Endothelial cell of umbilical vein (primary cell): ENCODE data around the gene PAX3.

ENCODE experiments used
- TF ChIP-seq, protein P1 (sequence below), 2 donors: IDR thresholded peaks; 1 replicate in 1 of 2; 2 replicates in 1 of 2; pipeline ENCODE4 v1.5.1; 2011; ENCODE audit warnings: low read length in 2 of 2, mild to moderate bottlenecking in 2 of 2, moderate library complexity in 2 of 2, control low read depth in 1 of 2, inconsistent platforms in 1 of 2, low read depth in 1 of 2; ENCODE audit not compliant: insufficient read depth in 1 of 2; ENCODE audit errors: extremely low read depth in 1 of 2
- TF ChIP-seq, protein P2 (sequence below): IDR thresholded peaks from 2 replicates; pipeline ENCODE4 v1.6.1; 2011; ENCODE audit not compliant: insufficient read depth, insufficient read length

DNA sequence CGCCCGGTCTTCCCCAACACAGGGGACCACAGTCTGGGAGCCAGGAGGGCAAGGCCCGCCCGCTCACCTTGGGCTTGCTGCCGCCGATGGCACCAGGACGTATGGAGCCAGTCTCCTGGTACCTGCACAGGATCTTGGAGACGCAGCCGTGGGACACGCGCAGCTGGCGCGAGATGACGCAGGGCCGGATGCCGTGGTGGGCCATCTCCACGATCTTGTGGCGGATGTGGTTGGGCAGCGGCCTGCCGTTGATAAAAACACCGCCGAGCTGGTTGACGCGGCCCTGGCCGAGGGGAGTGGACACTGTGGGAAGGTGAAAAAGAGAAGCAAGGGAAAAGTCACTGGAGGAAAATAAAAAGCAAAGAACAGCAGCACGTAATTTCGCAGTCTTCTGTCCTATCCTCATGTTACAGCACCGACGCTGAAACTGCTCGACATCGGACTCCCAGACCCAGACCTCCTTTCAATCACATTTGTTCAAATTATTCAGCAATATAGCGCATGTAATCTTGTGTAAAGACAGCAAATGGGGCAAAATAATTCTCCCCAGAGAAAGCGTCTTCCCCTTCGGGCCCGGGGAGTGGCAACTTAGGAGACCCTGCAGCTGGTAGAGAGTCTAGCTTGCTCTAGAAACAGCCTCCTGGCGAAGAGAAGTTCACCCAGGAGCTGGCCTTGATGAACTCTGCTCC lies 1.7 kb downstream of the PAX3 start:
- TF ChIP-seq, protein P1, sequence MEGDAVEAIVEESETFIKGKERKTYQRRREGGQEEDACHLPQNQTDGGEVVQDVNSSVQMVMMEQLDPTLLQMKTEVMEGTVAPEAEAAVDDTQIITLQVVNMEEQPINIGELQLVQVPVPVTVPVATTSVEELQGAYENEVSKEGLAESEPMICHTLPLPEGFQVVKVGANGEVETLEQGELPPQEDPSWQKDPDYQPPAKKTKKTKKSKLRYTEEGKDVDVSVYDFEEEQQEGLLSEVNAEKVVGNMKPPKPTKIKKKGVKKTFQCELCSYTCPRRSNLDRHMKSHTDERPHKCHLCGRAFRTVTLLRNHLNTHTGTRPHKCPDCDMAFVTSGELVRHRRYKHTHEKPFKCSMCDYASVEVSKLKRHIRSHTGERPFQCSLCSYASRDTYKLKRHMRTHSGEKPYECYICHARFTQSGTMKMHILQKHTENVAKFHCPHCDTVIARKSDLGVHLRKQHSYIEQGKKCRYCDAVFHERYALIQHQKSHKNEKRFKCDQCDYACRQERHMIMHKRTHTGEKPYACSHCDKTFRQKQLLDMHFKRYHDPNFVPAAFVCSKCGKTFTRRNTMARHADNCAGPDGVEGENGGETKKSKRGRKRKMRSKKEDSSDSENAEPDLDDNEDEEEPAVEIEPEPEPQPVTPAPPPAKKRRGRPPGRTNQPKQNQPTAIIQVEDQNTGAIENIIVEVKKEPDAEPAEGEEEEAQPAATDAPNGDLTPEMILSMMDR (IDR thresholded peaks at IDR 0.05; ENCODE audit: extremely low read depth in 1 of 2, insufficient read depth in 1 of 2, low read depth in 1 of 2, low read length in 2 of 2): no peak
- TF ChIP-seq, protein P2, sequence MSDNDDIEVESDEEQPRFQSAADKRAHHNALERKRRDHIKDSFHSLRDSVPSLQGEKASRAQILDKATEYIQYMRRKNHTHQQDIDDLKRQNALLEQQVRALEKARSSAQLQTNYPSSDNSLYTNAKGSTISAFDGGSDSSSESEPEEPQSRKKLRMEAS: no peak
